Right lobe of liver (tissue), 6 donors: ENCODE results near the gene RPL15. TPM values are rescaled to one million over a fixed set of nuclear protein-coding genes. Genes with fewer than 3 reads are reported as not detected.

Source experiments
- ATAC-seq, 4 donors: fragments of 200-7000 bp; cut with Tn5 transposase; one replicate each; pipeline ENCODE4 v1.9.1; 2020; ENCODE audit warnings: mild to moderate bottlenecking in 4 of 4, moderate library complexity in 4 of 4
- DNase-seq, 3 donors: peaks; one replicate each; pipeline ENCODE4 v3.0.0-alpha.2; 2020
- H3K27ac ChIP-seq, 3 donors: fragments of 200-600 bp; one replicate each; pipeline ENCODE4 v1.8.0; 2022
- H3K27me3 ChIP-seq, 2 donors: fragments of 200-600 bp; one replicate each; pipeline ENCODE4 v1.8.0; 2022
- H3K36me3 ChIP-seq, 4 donors: fragments of 200-600 bp; sonication (generic) in 1 of 4; one replicate each; pipeline versions ENCODE4 v1.5.1 to v1.8.0; 2017 to 2022; ENCODE audit warnings: control low read depth in 1 of 4
- H3K4me1 ChIP-seq, 4 donors: fragments of 200-600 bp; sonication (generic) in 1 of 4; one replicate each; pipeline versions ENCODE4 v1.5.1 to v1.8.0; 2017 to 2022; ENCODE audit warnings: control low read depth in 1 of 4
- H3K4me3 ChIP-seq, 3 donors: fragments of 200-600 bp; one replicate each; pipeline ENCODE4 v1.8.0; 2022
- H3K9me3 ChIP-seq, 4 donors: fragments of 200-600 bp; sonication (generic) in 1 of 4; one replicate each; pipeline versions ENCODE4 v1.5.1 to v1.8.0; 2017 to 2022; ENCODE audit warnings: control low read depth in 1 of 4
- POLR2A ChIP-seq: fragments of 450-650 bp; IDR thresholded peaks from one replicate; pipeline ENCODE4 v1.6.1; 2017; ENCODE audit warnings: antibody characterized with exemption, mild to moderate bottlenecking
- WGBS: methylation state at CpG from one replicate; pipeline ENCODE4 v1.1.6; 2018; ENCODE audit warnings: low coverage, low lambda C conversion rate; ENCODE audit not compliant: insufficient coverage; ENCODE audit errors: missing lambda C conversion rate; 5-methylcytosine and 5-hydroxymethylcytosine counted together
- intact Hi-C, 2 donors: fragments of 100-400 bp; cut with DNase I; formaldehyde crosslinking; loops; one replicate each; pipeline versions ENCODE4 v1.11.2 to v1.14.1; 2022
- total RNA-seq, 6 experiments: library from RNA; depleted of rRNA in 2 of 6; stranded (reverse); fragments of >200 nt in 2 of 6; fragmentation: NEBNext Ultra II Directional in 3 of 6; extraction: Animal tissue kit (Norgen Biotek cat#: 25700) in 3 of 6; gene quantifications; one replicate each; pipeline versions ENCODE4 v1.1.0 to v1.2.4, GENCODE V29; 2016 to 2023
- TF ChIP-seq, protein P1 (sequence below), 4 donors: fragments of 200-600 bp in 3 of 4; fragments of 450-650 bp in 1 of 4; IDR thresholded peaks; one replicate each; pipeline versions ENCODE4 v1.5.1 to v1.8.0; 2016 to 2022; ENCODE audit warnings: antibody characterized with exemption in 4 of 4, mild to moderate bottlenecking in 2 of 4
- donor health status: DM: no; HTN: yes; CAD: no.
- donor health status: DM: no; HTN: no; CAD: no.
- donor health status: DM: no; HTN: no; CAD: no.
- donor health status: DM: no; HTN: yes; CAD: no.
- donor health status: DM: no; HTN: yes; CAD: no.

RPL15 gene
- total RNA-seq, 6 experiments from 2014 or later, result 572 to 932 (median 636) TPM

DNA sequence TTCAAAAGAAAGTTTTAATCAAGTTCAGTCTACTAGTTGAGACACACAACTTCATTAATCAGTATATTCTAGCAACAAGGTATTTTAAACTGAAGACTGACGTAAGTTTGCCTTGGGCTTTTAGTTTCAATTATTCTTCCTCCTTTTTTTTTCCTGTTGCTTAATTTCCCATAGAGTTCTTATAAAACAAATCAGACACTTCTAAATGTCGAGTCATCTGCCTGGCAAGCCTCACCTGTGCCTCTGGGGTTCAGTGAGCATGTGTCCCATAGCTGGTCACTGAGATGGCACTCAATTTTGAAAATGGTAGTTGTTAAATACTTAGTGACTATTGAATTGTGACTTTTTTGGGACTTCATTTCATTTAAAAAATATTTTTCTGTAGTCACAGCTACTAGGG lies 27.5 kb upstream of the RPL15 start:
- Histone ChIP-seq H3K27me3 (no peaks in the 10 kb centered on the region), H3K4me3 (no peak overlapping the region), H3K4me1 (peaks cover 0 to 10% (median 4%) of the 10 kb centered on the region in 4 donors), H3K27ac (no peak overlapping the region), H3K36me3 (peaks cover 0 to 14% (median 8%) of the 10 kb centered on the region in 4 donors), H3K9me3 (no peaks in the 10 kb centered on the region)
- no peak for DNase-seq
- TF ChIP-seq, protein P1, sequence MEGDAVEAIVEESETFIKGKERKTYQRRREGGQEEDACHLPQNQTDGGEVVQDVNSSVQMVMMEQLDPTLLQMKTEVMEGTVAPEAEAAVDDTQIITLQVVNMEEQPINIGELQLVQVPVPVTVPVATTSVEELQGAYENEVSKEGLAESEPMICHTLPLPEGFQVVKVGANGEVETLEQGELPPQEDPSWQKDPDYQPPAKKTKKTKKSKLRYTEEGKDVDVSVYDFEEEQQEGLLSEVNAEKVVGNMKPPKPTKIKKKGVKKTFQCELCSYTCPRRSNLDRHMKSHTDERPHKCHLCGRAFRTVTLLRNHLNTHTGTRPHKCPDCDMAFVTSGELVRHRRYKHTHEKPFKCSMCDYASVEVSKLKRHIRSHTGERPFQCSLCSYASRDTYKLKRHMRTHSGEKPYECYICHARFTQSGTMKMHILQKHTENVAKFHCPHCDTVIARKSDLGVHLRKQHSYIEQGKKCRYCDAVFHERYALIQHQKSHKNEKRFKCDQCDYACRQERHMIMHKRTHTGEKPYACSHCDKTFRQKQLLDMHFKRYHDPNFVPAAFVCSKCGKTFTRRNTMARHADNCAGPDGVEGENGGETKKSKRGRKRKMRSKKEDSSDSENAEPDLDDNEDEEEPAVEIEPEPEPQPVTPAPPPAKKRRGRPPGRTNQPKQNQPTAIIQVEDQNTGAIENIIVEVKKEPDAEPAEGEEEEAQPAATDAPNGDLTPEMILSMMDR (IDR thresholded peaks at IDR 0.05), result no peak
- TF ChIP-seq POLR2A, result no peak
- 45% methylated on average over 2 of the region's 2 CpGs for WGBS
- intact Hi-C loops, result no loop called here
- peak; percentile 30 to 54 (median 52) for ATAC-seq

DNA sequence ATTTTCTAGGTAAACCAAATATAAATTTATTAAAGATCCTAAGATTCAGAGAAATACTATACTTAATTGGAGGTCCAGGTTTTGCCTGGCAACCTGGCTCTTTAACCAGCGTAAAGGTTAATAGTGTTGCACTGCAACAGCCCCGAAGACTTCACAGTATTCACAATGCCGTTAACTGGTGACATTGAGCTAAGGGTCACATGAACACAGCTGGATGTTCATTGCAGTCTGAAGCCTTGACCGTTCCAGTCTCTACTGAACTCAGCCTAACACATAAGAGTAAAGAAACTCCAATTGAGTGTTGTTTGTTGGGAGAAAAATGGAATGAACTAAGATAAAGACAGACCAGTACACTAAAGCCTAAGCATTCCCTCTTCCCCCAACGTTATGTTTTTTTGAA lies 27.0 kb upstream of the RPL15 start:
- 66% methylated on average over 5 of the region's 5 CpGs for WGBS
- DNase-seq (no peak), ATAC-seq (peak in 1 of 4 donors; percentile 20)
- Histone ChIP-seq H3K27ac (no peak overlapping the region), H3K4me1 (peaks cover 0 to 10% (median 4%) of the 10 kb centered on the region in 4 donors), H3K36me3 (peaks cover 0 to 14% (median 8%) of the 10 kb centered on the region in 4 donors), H3K9me3 (no peaks in the 10 kb centered on the region), H3K4me3 (no peak overlapping the region), H3K27me3 (no peaks in the 10 kb centered on the region)
- intact Hi-C loops, result no loop called here
- TF ChIP-seq, protein P1 (IDR thresholded peaks at IDR 0.05), result no peak
- no peak for TF ChIP-seq POLR2A

DNA sequence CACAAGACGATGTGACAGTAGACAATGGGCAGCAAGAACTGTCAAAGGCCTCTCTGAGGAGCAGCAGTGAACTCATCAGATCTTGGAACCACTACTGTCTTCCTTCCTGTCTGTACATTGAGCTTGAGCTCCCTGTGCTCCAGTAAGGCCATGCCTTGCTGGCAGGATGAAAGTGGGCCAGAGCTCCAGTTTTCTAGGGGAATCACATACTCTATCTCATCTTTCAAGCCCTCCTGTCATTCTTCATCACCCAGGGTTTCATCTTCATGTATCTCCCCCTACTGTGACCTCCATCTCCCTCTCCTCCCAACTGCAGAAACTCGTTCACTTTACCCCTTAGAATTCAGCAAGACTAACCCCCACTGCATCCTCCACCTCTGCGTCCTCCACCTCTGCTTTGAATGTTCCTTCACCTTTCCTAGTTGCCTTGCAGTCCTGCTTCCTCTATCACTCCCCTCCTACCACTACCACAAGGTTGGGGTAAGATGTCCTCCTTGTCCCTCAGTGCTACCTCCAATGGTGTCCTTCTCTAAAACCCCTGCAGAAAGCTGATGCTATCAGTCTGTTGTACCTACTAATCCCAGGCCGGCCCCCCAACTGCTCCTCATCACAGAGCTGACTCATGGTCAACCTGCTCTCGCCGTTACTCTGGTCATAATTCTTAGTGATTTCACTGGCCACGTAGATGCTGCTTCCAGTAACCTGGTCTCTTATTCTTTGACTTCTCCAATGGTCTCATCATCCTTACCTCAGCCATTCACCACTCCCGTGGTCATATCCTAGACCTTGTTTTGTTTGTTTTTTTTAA lies 22.5 kb upstream of the RPL15 start:
- WGBS, result 80% methylated on average over 7 of the region's 8 CpGs
- peaks cover 0 to 27% (median 8%) of the 10 kb centered on the region in 4 donors for H3K36me3 ChIP-seq
- no peak overlapping the region for H3K4me3 ChIP-seq
- H3K27me3 ChIP-seq, result no peaks in the 10 kb centered on the region
- intact Hi-C loops, result no loop called here
- H3K4me1 ChIP-seq, result peaks cover 0 to 3% (median 0%) of the 10 kb centered on the region in 4 donors
- DNase-seq (no peak), ATAC-seq (peak in 2 of 4 donors; percentile 13 to 33)
- H3K27ac ChIP-seq, result no peak overlapping the region
- no peak for TF ChIP-seq POLR2A
- TF ChIP-seq, protein P1 (IDR thresholded peaks at IDR 0.05), result no peak
- no peaks in the 10 kb centered on the region for H3K9me3 ChIP-seq

DNA sequence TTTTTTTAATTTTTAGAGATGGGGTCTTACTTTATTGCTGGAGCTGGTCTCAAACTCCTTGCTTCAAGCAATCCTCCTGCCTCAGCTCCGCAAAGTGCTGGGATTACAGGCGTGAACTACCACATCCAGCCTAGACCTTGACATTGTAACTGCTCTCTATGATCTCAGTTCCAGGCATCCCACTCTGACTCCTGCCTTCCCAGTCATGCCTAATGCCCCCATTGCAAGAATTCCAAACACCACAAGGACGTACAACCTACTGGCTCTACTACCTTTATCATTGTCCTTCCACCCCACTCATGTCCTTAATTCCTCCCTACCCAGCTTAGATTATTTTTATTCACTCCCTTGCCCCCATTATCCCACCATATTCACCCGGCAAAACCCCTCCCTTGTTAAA lies 21.8 kb upstream of the RPL15 start:
- H3K4me1 ChIP-seq, result no peaks in the 10 kb centered on the region
- intact Hi-C loops, result no loop called here
- TF ChIP-seq POLR2A, result no peak
- TF ChIP-seq, protein P1 (IDR thresholded peaks at IDR 0.05), result no peak
- DNase-seq, result no peak
- H3K36me3 ChIP-seq, result peaks cover 0 to 33% (median 10%) of the 10 kb centered on the region in 4 donors
- H3K4me3 ChIP-seq, result no peak overlapping the region
- no peak for ATAC-seq
- WGBS, result 95% methylated on average over 4 of the region's 4 CpGs
- no peaks in the 10 kb centered on the region for H3K9me3 ChIP-seq
- no peaks in the 10 kb centered on the region for H3K27me3 ChIP-seq
- no peak overlapping the region for H3K27ac ChIP-seq
